Peyer's patch (tissue), 4 donors: ENCODE data around the gene TRAF2.

Experiments
- POLR2A ChIP-seq, 2 donors: fragments of 450-650 bp; IDR thresholded peaks; one replicate each; pipeline ENCODE4 v1.5.1; 2017; ENCODE audit warnings: antibody characterized with exemption in 2 of 2, mild to moderate bottlenecking in 2 of 2, moderate library complexity in 2 of 2
- TF ChIP-seq, protein P1 (sequence below), 6 experiments: fragments of 450-650 bp in 4 of 6; fragments of 200-600 bp in 2 of 6; sonication (generic) in 1 of 6; IDR thresholded peaks; one replicate each; pipeline ENCODE4 v1.5.1; 2017 to 2019; ENCODE audit warnings: antibody characterized with exemption in 6 of 6, mild to moderate bottlenecking in 3 of 6, moderate library complexity in 1 of 6

DNA sequence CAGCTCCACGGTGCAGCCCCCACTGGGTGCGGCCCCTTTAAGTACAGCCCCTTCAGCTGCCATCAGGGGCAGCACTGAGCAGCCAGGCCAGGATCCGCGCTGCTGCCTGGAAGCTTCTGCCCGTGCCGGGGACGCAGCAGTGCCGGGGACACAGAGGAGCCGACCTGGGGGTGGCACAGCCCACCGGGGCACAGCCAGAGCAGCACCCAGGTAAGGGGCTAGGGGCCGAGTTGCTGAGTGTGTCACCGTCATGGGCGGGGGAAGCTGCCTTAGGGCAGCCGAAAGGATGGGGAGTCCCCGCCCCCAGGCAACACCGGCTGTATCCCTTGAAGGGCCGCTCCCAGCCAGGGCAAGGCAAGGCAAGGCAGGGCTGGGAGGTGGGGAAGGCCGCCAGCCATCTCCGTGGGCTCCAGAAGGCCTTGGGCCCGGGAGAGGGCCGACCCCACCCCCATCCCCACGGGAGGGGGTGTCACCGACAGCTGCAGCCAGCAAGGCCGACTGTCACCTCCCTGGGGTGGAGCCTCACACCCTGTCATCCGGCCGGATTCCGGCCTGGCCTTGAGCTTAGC lies 43.9 kb upstream of the TRAF2 start, which contains the start of gene AJM1:
- TF ChIP-seq, protein P1, sequence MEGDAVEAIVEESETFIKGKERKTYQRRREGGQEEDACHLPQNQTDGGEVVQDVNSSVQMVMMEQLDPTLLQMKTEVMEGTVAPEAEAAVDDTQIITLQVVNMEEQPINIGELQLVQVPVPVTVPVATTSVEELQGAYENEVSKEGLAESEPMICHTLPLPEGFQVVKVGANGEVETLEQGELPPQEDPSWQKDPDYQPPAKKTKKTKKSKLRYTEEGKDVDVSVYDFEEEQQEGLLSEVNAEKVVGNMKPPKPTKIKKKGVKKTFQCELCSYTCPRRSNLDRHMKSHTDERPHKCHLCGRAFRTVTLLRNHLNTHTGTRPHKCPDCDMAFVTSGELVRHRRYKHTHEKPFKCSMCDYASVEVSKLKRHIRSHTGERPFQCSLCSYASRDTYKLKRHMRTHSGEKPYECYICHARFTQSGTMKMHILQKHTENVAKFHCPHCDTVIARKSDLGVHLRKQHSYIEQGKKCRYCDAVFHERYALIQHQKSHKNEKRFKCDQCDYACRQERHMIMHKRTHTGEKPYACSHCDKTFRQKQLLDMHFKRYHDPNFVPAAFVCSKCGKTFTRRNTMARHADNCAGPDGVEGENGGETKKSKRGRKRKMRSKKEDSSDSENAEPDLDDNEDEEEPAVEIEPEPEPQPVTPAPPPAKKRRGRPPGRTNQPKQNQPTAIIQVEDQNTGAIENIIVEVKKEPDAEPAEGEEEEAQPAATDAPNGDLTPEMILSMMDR (IDR thresholded peaks at IDR 0.05), result peak; percentile 65 to 92 (median 86)
- TF ChIP-seq POLR2A (IDR thresholded peaks at IDR 0.05), result peak in 1 of 2 donors; percentile 21
